KMS-11 (cell line): ENCODE data around the gene ATP6V0E2.

Experiments
- H2AFZ ChIP-seq: fragments of 200-600 bp; sonication (generic); 2 replicates; pipeline ENCODE4 v1.6.1; 2016; ENCODE audit warnings: antibody characterized with exemption, mixed run types, low read depth
- H3K27ac ChIP-seq: fragments of 200-600 bp; sonication (generic); 2 replicates; pipeline ENCODE4 v1.6.1; 2016; ENCODE audit warnings: mild to moderate bottlenecking, mixed run types
- H3K27me3 ChIP-seq: fragments of 200-600 bp; sonication (generic); 2 replicates; pipeline ENCODE4 v1.6.1; 2017; ENCODE audit warnings: mild to moderate bottlenecking, low read depth, mixed run types, moderate library complexity; ENCODE audit not compliant: insufficient read depth
- H3K36me3 ChIP-seq: fragments of 200-600 bp; sonication (generic); 2 replicates; pipeline ENCODE4 v1.6.1; 2017; ENCODE audit warnings: mild to moderate bottlenecking, mixed run types; ENCODE audit not compliant: insufficient read depth
- H3K4me1 ChIP-seq: fragments of 200-600 bp; sonication (generic); 2 replicates; pipeline ENCODE4 v1.6.1; 2016; ENCODE audit warnings: mild to moderate bottlenecking, low read depth, mixed run types; ENCODE audit not compliant: poor library complexity, severe bottlenecking
- H3K4me2 ChIP-seq: fragments of 200-600 bp; sonication (generic); 2 replicates; pipeline ENCODE4 v1.7.0; 2016; ENCODE audit warnings: mild to moderate bottlenecking, mixed run types
- H3K4me3 ChIP-seq: fragments of 200-600 bp; sonication (generic); IDR thresholded peaks from 2 replicates; pipeline ENCODE4 v1.6.1; 2017; ENCODE audit warnings: low read depth, low read length, mixed read lengths; ENCODE audit not compliant: insufficient read depth
- H3K79me2 ChIP-seq: fragments of 200-600 bp; sonication (generic); 2 replicates; pipeline ENCODE4 v1.6.1; 2016; ENCODE audit warnings: low read depth, mixed run types; ENCODE audit not compliant: insufficient read depth
- H3K9ac ChIP-seq: fragments of 200-600 bp; sonication (generic); 2 replicates; pipeline ENCODE4 v1.6.1; 2016; ENCODE audit warnings: mild to moderate bottlenecking, mixed run types
- H4K20me1 ChIP-seq: fragments of 200-600 bp; sonication (generic); 2 replicates; pipeline ENCODE4 v1.6.1; 2016; ENCODE audit warnings: mild to moderate bottlenecking, mixed run types; ENCODE audit not compliant: insufficient read depth
- TF ChIP-seq, protein P1 (sequence below): fragments of 200-600 bp; sonication (generic); conservative IDR thresholded peaks from 2 replicates; pipeline ENCODE4 v1.6.1; 2017; ENCODE audit warnings: low read depth, mild to moderate bottlenecking, antibody characterized with exemption, low read length, moderate library complexity, mixed read lengths

ATP6V0E2 gene

GRCh38 chr7:149834601-149835000 is 39.2 kb upstream of the ATP6V0E2 start:
- no peaks in the 10 kb centered on the region for H4K20me1 ChIP-seq
- H3K27me3 ChIP-seq = peaks cover 33% of the 10 kb centered on the region
- no peak overlapping the region for H3K9ac ChIP-seq
- H3K79me2 ChIP-seq = peaks cover 6% of the 10 kb centered on the region; the same call in 1 of the 2 replicates
- no peaks in the 10 kb centered on the region for H3K36me3 ChIP-seq
- H3K4me1 ChIP-seq = peaks cover 10% of the 10 kb centered on the region
- H2AFZ ChIP-seq = no peak overlapping the region
- no peak overlapping the region for H3K4me3 ChIP-seq
- TF ChIP-seq, protein P1, sequence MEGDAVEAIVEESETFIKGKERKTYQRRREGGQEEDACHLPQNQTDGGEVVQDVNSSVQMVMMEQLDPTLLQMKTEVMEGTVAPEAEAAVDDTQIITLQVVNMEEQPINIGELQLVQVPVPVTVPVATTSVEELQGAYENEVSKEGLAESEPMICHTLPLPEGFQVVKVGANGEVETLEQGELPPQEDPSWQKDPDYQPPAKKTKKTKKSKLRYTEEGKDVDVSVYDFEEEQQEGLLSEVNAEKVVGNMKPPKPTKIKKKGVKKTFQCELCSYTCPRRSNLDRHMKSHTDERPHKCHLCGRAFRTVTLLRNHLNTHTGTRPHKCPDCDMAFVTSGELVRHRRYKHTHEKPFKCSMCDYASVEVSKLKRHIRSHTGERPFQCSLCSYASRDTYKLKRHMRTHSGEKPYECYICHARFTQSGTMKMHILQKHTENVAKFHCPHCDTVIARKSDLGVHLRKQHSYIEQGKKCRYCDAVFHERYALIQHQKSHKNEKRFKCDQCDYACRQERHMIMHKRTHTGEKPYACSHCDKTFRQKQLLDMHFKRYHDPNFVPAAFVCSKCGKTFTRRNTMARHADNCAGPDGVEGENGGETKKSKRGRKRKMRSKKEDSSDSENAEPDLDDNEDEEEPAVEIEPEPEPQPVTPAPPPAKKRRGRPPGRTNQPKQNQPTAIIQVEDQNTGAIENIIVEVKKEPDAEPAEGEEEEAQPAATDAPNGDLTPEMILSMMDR = no peak
- H3K4me2 ChIP-seq = no peak overlapping the region
- no peak overlapping the region for H3K27ac ChIP-seq

GRCh38 chr7:149836434-149836833 is 37.3 kb upstream of the ATP6V0E2 start:
- H3K27me3 ChIP-seq = peaks cover 28% of the 10 kb centered on the region
- TF ChIP-seq, protein P1 = no peak
- no peak overlapping the region for H3K4me3 ChIP-seq

DNA sequence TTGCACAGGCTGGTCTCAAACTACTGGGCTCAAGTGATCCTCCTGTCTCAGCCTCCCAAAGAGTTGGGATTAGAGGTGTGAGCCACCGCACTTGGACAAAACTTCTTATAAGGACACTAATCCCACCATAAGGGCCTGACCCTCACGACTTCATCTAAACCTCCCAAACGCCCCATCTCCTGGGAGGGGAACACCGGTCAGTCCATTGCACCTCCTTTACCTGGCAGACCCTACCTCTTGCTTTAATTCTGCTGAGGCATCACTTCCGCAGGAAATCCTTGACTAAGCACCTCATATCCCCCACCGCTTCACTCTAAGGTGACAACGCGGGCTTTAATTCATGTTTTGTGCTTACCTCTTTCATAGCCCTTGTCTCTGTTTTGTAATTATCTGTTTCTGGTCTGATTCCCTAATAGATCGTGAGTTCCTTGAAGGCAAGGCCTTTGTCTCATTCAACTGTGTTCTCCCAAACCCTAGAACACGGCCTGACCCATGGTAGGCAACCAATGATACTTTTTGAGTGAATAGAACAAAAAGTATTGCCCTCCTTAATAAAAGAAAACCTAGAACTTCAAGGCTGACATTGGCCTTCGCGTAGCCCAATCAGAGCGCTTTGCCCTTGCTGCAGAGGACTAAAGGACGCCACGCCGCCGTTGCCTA is 36.1 kb upstream of the ATP6V0E2 start:
- H3K27ac ChIP-seq = no peak overlapping the region
- no peaks in the 10 kb centered on the region for H3K36me3 ChIP-seq
- peaks cover 13% of the 10 kb centered on the region for H3K4me1 ChIP-seq
- H3K27me3 ChIP-seq = peaks cover 15% of the 10 kb centered on the region; the same call in 1 of the 2 replicates
- H3K9ac ChIP-seq = no peak overlapping the region
- H4K20me1 ChIP-seq = no peaks in the 10 kb centered on the region
- peak overlapping the region; percentile 57 for H3K4me3 ChIP-seq
- TF ChIP-seq, protein P1 = no peak
- H3K79me2 ChIP-seq = peaks cover 7% of the 10 kb centered on the region; the same call in 1 of the 2 replicates
- H3K4me2 ChIP-seq = peak overlapping the region; percentile 16; the same call in 1 of the 2 replicates
- H2AFZ ChIP-seq = peak overlapping the region; percentile 42; the same call in 1 of the 2 replicates

More at GRCh38 chr7:149836434-149836833, 37.3 kb upstream of the ATP6V0E2 start:
- Histone ChIP-seq H2AFZ (no peak overlapping the region), H3K36me3 (no peaks in the 10 kb centered on the region), H3K4me1 (peaks cover 13% of the 10 kb centered on the region), H3K79me2 (peaks cover 7% of the 10 kb centered on the region; the same call in 1 of the 2 replicates), H4K20me1 (no peaks in the 10 kb centered on the region), H3K27ac (no peak overlapping the region), H3K4me2 (no peak overlapping the region), H3K9ac (no peak overlapping the region)

GRCh38 chr7:149838224-149838991 is 35.4 kb upstream of the ATP6V0E2 start, which contains the start of gene ZNF862:
ZNF862 (plus strand) TSS chr7:149838375; CDS start chr7:149838612, 237 bp downstream.
- H3K27me3 ChIP-seq = peaks cover 8% of the 10 kb centered on the region; the same call in 1 of the 2 replicates
- no peaks in the 10 kb centered on the region for H3K36me3 ChIP-seq
- no peaks in the 10 kb centered on the region for H4K20me1 ChIP-seq
- no peak within 1 kb of the TSS for H3K27ac ChIP-seq
- H3K9ac ChIP-seq = peak within 1 kb of the TSS; percentile 51; the same call in 1 of the 2 replicates
- peak within 1 kb of the TSS; percentile 68 for H2AFZ ChIP-seq
- H3K79me2 ChIP-seq = peaks cover 7% of the 10 kb centered on the region; the same call in 1 of the 2 replicates
- H3K4me1 ChIP-seq = peaks cover 13% of the 10 kb centered on the region
- peak within 1 kb of the TSS; percentile 64 for H3K4me3 ChIP-seq
- TF ChIP-seq, protein P1 = no peak
- peak within 1 kb of the TSS; percentile 75 for H3K4me2 ChIP-seq
